ENCODE measurements around the gene C1orf116. TPM values are rescaled to one million over a fixed set of nuclear protein-coding genes. Genes with fewer than 3 reads are reported as not detected.

Gene C1orf116
- polyA plus RNA-seq, 2 of the 4 experiments (the other 2 are of a cell fraction), result 2.0 to 3.2 TPM

GRCh38 chr1:207003210-207003609 lies 29.3 kb downstream of the C1orf116 start:
- ChIA-PET POLR2A (no interaction called here), CTCF (interaction anchor here (1.0 to 3.2 kb wide), 10 partner anchors 8 to 513 kb away, joined by 3 to 17 read pairs (median 10); no protein-coding TSS in a partner anchor)
- Histone ChIP-seq H3K4me2 (no peak overlapping the region), H3K9me3 (peaks cover 5% of the 10 kb centered on the region), H3K4me1 (peaks cover 58% of the 10 kb centered on the region), H3K27ac (peak overlapping the region; percentile 39 to 89; a peak in 4 of 6 replicates), H3K4me3 (no peak overlapping the region)
- FAIRE-seq (no peak), DNase-seq (ENCODE audit: low read depth in 1 of 2, low spot score in 1 of 2) (no peak), ATAC-seq (no peak)
- TF ChIP-seq RNF2 (IDR thresholded peaks at IDR 0.05; ENCODE audit: borderline replicate concordance, low read depth) (no peak), JUNB (IDR thresholded peaks at IDR 0.05) (no peak), HOXB13 (CRISPR knock-in tag; IDR thresholded peaks at IDR 0.05; ENCODE audit: low read depth) (no peak), ESRRA (IDR thresholded peaks at IDR 0.05; ENCODE audit: borderline replicate concordance, low read length) (no peak), RARB (CRISPR knock-in tag; IDR thresholded peaks at IDR 0.05) (no peak), KDM1A (IDR thresholded peaks at IDR 0.05; ENCODE audit: low read depth) (no peak), NFE2L2 (conservative IDR thresholded peaks at IDR 0.05; ENCODE audit: low read length) (no peak), ZNF302 (CRISPR knock-in tag; IDR thresholded peaks at IDR 0.05) (no peak), HOXB5 (CRISPR knock-in tag; IDR thresholded peaks at IDR 0.05) (no peak), MAZ (IDR thresholded peaks at IDR 0.05; ENCODE audit: borderline replicate concordance, low read depth, low read length) (no peak), CBX8 (IDR thresholded peaks at IDR 0.05) (no peak), JUN (IDR thresholded peaks at IDR 0.05) (no peak), KDM5A (IDR thresholded peaks at IDR 0.05) (no peak), USF2 (IDR thresholded peaks at IDR 0.05) (no peak)
- TF ChIP-seq, protein P1, sequence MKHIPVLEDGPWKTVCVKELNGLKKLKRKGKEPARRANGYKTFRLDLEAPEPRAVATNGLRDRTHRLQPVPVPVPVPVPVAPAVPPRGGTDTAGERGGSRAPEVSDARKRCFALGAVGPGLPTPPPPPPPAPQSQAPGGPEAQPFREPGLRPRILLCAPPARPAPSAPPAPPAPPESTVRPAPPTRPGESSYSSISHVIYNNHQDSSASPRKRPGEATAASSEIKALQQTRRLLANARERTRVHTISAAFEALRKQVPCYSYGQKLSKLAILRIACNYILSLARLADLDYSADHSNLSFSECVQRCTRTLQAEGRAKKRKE (CRISPR knock-in tag; IDR thresholded peaks at IDR 0.05; ENCODE audit: low read depth), result no peak
- TF ChIP-seq, protein P2, sequence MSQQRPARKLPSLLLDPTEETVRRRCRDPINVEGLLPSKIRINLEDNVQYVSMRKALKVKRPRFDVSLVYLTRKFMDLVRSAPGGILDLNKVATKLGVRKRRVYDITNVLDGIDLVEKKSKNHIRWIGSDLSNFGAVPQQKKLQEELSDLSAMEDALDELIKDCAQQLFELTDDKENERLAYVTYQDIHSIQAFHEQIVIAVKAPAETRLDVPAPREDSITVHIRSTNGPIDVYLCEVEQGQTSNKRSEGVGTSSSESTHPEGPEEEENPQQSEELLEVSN (IDR thresholded peaks at IDR 0.05; ENCODE audit: borderline replicate concordance, low read depth), result no peak
- TF ChIP-seq, protein P3, sequence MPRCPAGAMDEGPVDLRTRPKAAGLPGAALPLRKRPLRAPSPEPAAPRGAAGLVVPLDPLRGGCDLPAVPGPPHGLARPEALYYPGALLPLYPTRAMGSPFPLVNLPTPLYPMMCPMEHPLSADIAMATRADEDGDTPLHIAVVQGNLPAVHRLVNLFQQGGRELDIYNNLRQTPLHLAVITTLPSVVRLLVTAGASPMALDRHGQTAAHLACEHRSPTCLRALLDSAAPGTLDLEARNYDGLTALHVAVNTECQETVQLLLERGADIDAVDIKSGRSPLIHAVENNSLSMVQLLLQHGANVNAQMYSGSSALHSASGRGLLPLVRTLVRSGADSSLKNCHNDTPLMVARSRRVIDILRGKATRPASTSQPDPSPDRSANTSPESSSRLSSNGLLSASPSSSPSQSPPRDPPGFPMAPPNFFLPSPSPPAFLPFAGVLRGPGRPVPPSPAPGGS (IDR thresholded peaks at IDR 0.05), result no peak
- 90% methylated on average over 4 of the region's 4 CpGs for WGBS (ENCODE audit: missing lambda C conversion rate)

GRCh38 chr1:207002724-207003146 lies 29.8 kb downstream of the C1orf116 start:
- ChIA-PET CTCF (interaction anchor here (1.8 to 3.2 kb wide), 3 partner anchors 10 to 20 kb away, joined by 12 to 17 read pairs (median 14); no protein-coding TSS in a partner anchor), POLR2A (no interaction called here)
- no peak for TF ChIP-seq CHD4 (IDR thresholded peaks at IDR 0.05; ENCODE audit: borderline replicate concordance)
- TF ChIP-seq NR3C1 (IDR thresholded peaks at IDR 0.05), result no peak
- TF ChIP-seq JUNB (IDR thresholded peaks at IDR 0.05), result no peak
- TF ChIP-seq RCOR1 (IDR thresholded peaks at IDR 0.05; ENCODE audit: low read depth, low read length), result no peak
- Histone ChIP-seq H3K4me2 (no peak overlapping the region), H3K27ac (peak overlapping the region; percentile 39 to 89; a peak in 4 of 6 replicates), H3K4me3 (no peak overlapping the region), H3K4me1 (peaks cover 53% of the 10 kb centered on the region), H3K9me3 (peaks cover under 1% of the 10 kb centered on the region; the same call in 1 of the 3 replicates)
- FAIRE-seq, result no peak
- DNase-seq (ENCODE audit: low read depth in 1 of 2, low spot score in 1 of 2), result no peak
- 55% methylated on average over 1 of the region's 1 CpG for WGBS (ENCODE audit: missing lambda C conversion rate)
- ATAC-seq, result no peak

Measured in A549 (cell line).